Omental fat pad (tissue), 4 donors: ENCODE measurements around the gene PTPRK. TPM values are rescaled to one million over a fixed set of nuclear protein-coding genes. Genes with fewer than 3 reads are reported as not detected.

Experiments
- ATAC-seq: fragments of 150-250 bp; one replicate; pipeline ENCODE4 v1.9.1; 2016; ENCODE audit warnings: mild to moderate bottlenecking, moderate library complexity; ENCODE audit not compliant: low FRiP score
- DNase-seq: peaks from one replicate; pipeline ENCODE4 v3.0.0-alpha.2; 2019; ENCODE audit warnings: low spot score
- CTCF ChIP-seq, 3 donors: fragments of 450-650 bp; IDR thresholded peaks; one replicate each; pipeline ENCODE4 v1.5.1; 2016 to 2017; ENCODE audit warnings: antibody characterized with exemption in 3 of 3, mild to moderate bottlenecking in 3 of 3, moderate library complexity in 2 of 3
- total RNA-seq, 4 donors: library from RNA; depleted of rRNA; stranded (reverse); fragments of >200 nt; gene quantifications; one replicate each; pipeline ENCODE4 v1.1.0, GENCODE V29; 2016

The PTPRK gene
- total RNA-seq, 4 donors from 2014 or later = 16.2 to 32.6 (median 20.9) TPM

DNA sequence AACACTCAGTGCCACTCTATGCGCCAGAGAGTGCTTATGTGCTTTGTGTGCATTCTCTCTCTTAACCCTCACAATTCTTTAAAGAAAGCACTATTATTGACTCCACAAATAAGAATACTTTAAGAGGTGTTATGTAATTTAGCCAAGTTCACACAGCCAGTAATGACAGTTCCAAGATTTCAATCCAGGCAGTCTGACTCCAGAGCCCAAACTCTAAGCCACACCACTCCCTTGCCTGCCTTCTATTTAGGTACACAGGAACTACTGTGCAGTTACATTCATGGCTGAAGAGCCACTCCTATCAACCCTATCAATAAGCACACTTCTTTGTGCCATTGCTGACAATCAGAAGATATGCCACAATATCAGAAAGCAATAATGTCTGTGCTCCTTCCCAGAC lies 93.3 kb downstream of the PTPRK start:
- TF ChIP-seq CTCF (IDR thresholded peaks at IDR 0.05) = no peak
- ATAC-seq (no peak), DNase-seq (no peak)

- DNase-seq (no peak), ATAC-seq (no peak)
- no peak for TF ChIP-seq CTCF (IDR thresholded peaks at IDR 0.05)
These were observed 94.5 kb downstream of the PTPRK start for GRCh38 chr6:128425856-128426255.

- no peak for TF ChIP-seq CTCF (IDR thresholded peaks at IDR 0.05)
- ATAC-seq (no peak), DNase-seq (no peak)
These were observed 97.5 kb downstream of the PTPRK start for GRCh38 chr6:128422871-128423270.

- no peak for DNase-seq
- ATAC-seq = no peak
- no peak for TF ChIP-seq CTCF (IDR thresholded peaks at IDR 0.05)
These were observed 98.2 kb downstream of the PTPRK start for GRCh38 chr6:128422200-128422599.

DNA sequence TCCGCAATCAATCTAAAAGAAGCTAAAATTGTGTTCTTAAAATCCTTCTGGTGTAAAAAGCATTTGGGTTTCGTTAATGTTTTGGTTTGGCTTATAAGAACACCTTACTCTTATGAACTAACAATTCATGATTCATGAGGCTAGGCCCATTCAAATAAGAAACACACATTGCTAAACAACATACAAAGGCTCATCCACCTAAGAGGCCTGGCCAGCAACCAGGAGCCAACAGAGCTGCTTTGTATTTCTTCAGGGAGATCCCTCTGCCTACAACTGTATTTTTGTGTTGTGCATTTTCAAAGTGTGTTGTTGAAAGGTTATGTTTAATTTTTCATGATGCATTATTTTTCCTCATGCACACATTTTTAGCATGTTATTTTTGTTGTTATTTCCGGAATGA lies 98.6 kb downstream of the PTPRK start:
- ATAC-seq = no peak
- no peak for TF ChIP-seq CTCF (IDR thresholded peaks at IDR 0.05)
- no peak for DNase-seq

DNA sequence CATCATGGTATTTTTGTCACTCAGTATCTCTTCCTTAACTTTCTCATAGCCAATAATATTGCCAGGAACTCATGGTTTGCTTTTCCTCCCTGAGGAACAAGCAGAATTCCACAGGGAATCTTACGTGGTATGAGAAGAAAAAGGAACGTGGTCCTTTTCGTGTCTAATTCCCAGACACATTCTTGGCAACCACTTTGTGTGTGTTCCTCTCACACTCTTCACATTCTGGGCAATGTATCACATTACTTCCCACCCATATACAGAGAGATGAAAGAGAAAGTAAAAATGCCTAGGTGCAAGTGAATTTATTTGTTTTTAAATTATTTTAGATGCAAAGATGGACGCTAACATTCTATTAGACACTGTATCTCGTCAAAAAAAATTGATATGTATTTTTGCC lies 102.7 kb downstream of the PTPRK start:
- TF ChIP-seq CTCF (IDR thresholded peaks at IDR 0.05) = no peak
- no peak for DNase-seq
- peak; percentile 48 for ATAC-seq

GRCh38 chr6:128415387-128415786 lies 105.0 kb downstream of the PTPRK start:
- DNase-seq (no peak), ATAC-seq (no peak)
- no peak for TF ChIP-seq CTCF (IDR thresholded peaks at IDR 0.05)
